ENCODE results near the gene PCARE. TPM values are rescaled to one million over a fixed set of nuclear protein-coding genes. Genes with fewer than 3 reads are reported as not detected.

PCARE gene
- total RNA-seq, 4 donors from 2014 or later = 0.03 to 1.3 (median 0.36) TPM; not detected in 1

- intact Hi-C loops (cut with DNase I; ENCODE audit: low total_unique reads) (no loop called here), in situ Hi-C loops (cut with MboI; ENCODE audit: low sequenced_read_pairs in 4 of 4) (no loop called here)
- Histone ChIP-seq H3K27me3 (no peaks in the 10 kb centered on the region), H3K36me3 (no peaks in the 10 kb centered on the region), H3K9me3 (no peaks in the 10 kb centered on the region), H3K4me1 (peaks cover 24 to 27% of the 10 kb centered on the region in 2 donors), H3K4me3 (no peak overlapping the region), H3K27ac (peak overlapping the region in 1 of 4 donors; percentile 20)
- no peak for TF ChIP-seq POLR2A (IDR thresholded peaks at IDR 0.05)
- TF ChIP-seq CTCF (IDR thresholded peaks at IDR 0.05 in 4 of 5, conservative IDR thresholded peaks at IDR 0.05 in 1 of 5) = no peak
- DNase-seq = no peak
- ATAC-seq = peak in 1 of 2 donors; percentile 18
Observed at GRCh38 chr2:29063056-29063455, 11.3 kb downstream of the PCARE start.

- ATAC-seq = no peak
- Histone ChIP-seq H3K27me3 (no peaks in the 10 kb centered on the region), H3K27ac (no peak overlapping the region), H3K4me3 (no peak overlapping the region), H3K9me3 (no peaks in the 10 kb centered on the region), H3K4me1 (peaks cover 24 to 27% of the 10 kb centered on the region in 2 donors), H3K36me3 (no peaks in the 10 kb centered on the region)
- TF ChIP-seq CTCF (IDR thresholded peaks at IDR 0.05 in 4 of 5, conservative IDR thresholded peaks at IDR 0.05 in 1 of 5) = no peak
- intact Hi-C loops (cut with DNase I; ENCODE audit: low total_unique reads) (no loop called here), in situ Hi-C loops (cut with MboI; ENCODE audit: low sequenced_read_pairs in 4 of 4) (no loop called here)
- no peak for DNase-seq
Observed at GRCh38 chr2:29062371-29062770, 12.0 kb downstream of the PCARE start.

GRCh38 chr2:29061616-29062015, 12.7 kb downstream of the PCARE start:
- H3K4me1 ChIP-seq = peaks cover 24 to 25% of the 10 kb centered on the region in 2 donors
- H3K27ac ChIP-seq = no peak overlapping the region
- in situ Hi-C loops (cut with MboI; ENCODE audit: low sequenced_read_pairs in 4 of 4) = no loop called here

GRCh38 chr2:29061176-29061575, 13.1 kb downstream of the PCARE start:
- TF ChIP-seq CTCF (IDR thresholded peaks at IDR 0.05 in 4 of 5, conservative IDR thresholded peaks at IDR 0.05 in 1 of 5) = no peak
- TF ChIP-seq POLR2A (IDR thresholded peaks at IDR 0.05) = no peak
- no peak overlapping the region for H3K27ac ChIP-seq
- H3K4me3 ChIP-seq = no peak overlapping the region
- H3K9me3 ChIP-seq = no peaks in the 10 kb centered on the region
- in situ Hi-C loops (cut with MboI; ENCODE audit: low sequenced_read_pairs in 4 of 4) (no loop called here), intact Hi-C loops (cut with DNase I; ENCODE audit: low total_unique reads) (no loop called here)
- ATAC-seq (no peak), DNase-seq (no peak)
- no peaks in the 10 kb centered on the region for H3K36me3 ChIP-seq
- H3K27me3 ChIP-seq = no peaks in the 10 kb centered on the region
- H3K4me1 ChIP-seq = peaks cover 23 to 24% of the 10 kb centered on the region in 2 donors

More at GRCh38 chr2:29061616-29062015, 12.7 kb downstream of the PCARE start:
- TF ChIP-seq POLR2A (IDR thresholded peaks at IDR 0.05) (no peak), CTCF (IDR thresholded peaks at IDR 0.05 in 4 of 5, conservative IDR thresholded peaks at IDR 0.05 in 1 of 5) (no peak)
- no peak for DNase-seq
- no peaks in the 10 kb centered on the region for H3K9me3 ChIP-seq
- intact Hi-C loops (cut with DNase I; ENCODE audit: low total_unique reads) = no loop called here
- no peak overlapping the region for H3K4me3 ChIP-seq
- ATAC-seq = no peak
- H3K27me3 ChIP-seq = no peaks in the 10 kb centered on the region
- H3K36me3 ChIP-seq = no peaks in the 10 kb centered on the region

- no peak for TF ChIP-seq CTCF (IDR thresholded peaks at IDR 0.05 in 4 of 5, conservative IDR thresholded peaks at IDR 0.05 in 1 of 5)
- TF ChIP-seq POLR2A (IDR thresholded peaks at IDR 0.05) = no peak
- no peak overlapping the region for H3K27ac ChIP-seq
- peaks cover 20 to 24% of the 10 kb centered on the region in 2 donors for H3K4me1 ChIP-seq
- H3K4me3 ChIP-seq = no peak overlapping the region
- ATAC-seq (no peak), DNase-seq (no peak)
- intact Hi-C loops (cut with DNase I; ENCODE audit: low total_unique reads) = no loop called here
- H3K27me3 ChIP-seq = no peaks in the 10 kb centered on the region
- in situ Hi-C loops (cut with MboI; ENCODE audit: low sequenced_read_pairs in 4 of 4) = no loop called here
- no peaks in the 10 kb centered on the region for H3K9me3 ChIP-seq
- H3K36me3 ChIP-seq = no peaks in the 10 kb centered on the region
Observed at GRCh38 chr2:29060441-29060840, 13.9 kb downstream of the PCARE start.

Measured in gastrocnemius medialis (tissue), 4 donors.